ENCODE data around the gene CCDC33.

CCDC33 gene

DNA sequence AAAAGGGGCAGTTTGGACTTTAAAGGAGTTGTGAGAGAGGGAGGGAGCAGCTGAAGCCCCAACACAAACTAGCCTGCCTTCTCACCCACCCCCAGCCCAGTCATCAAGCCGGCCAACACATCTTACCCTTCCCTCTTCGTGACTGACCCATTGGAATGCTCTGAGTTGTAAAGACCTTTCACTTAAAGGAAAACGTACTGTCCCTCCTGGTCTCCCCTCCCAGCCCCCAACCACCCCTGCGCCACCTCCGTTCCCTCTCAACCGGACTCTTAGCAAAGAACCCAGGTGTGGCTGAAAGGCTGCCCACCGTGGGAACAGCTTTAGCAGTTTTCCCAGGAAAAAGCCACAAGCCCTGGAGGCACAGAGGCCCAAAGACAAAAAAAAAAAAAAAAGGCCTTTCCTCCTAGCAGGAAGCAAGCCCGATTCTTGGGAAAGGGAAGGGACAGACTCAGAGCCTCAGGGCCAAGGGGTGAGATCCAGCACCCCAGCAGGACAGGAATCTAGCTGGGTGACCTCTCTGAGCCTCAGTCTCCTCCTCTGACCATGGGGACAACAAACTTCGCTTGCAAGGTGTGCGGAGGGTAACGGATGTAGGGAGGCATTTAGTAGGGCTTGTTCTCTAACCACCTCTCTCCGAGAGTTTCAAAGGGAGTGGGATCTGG is 128.9 kb downstream of the CCDC33 start:
- DNase-seq (ENCODE audit: low spot score): no peak

DNA sequence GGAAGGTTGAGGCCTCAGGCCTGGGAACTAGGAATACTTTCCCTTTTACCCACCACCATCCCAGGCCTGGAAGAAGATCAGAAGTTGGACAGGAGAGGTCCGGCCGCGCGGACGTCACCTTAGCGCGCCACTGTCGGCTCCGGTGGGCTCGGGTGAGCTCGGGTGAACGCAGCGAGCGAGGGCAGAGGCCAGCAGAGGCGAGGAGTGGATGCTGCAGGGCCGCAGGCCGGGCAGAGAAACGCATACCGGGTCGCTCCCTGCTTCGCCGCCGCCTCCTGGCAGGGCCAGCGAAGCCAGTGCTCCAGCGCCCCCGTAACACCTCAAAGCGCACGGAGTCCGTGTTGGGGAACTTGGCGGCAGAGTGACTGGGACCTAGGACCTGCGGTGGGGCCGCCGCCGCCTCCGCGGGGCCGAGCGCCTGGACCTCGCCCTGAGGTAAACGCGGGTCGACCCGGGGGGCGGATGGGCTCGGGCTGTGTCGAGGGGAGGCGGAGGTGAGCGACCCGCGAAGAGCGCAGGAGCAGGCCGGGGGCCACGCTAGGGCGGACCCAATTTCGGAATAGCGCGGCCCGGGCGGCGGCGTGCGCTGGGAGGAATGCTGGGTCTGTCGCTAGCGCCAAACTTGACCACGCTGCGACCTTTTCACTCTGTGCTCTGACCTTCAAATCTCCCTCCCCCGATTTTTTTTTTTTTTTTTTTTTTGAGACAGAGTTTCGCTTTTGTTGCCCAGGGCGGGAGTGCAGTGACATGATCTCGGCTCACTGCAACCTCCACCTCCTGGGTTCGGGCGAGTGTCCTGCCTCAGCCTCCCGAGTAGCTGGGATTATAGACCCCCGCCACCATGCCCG is 129.7 kb downstream of the CCDC33 start:
- DNase-seq (ENCODE audit: low spot score): no peak

DNA sequence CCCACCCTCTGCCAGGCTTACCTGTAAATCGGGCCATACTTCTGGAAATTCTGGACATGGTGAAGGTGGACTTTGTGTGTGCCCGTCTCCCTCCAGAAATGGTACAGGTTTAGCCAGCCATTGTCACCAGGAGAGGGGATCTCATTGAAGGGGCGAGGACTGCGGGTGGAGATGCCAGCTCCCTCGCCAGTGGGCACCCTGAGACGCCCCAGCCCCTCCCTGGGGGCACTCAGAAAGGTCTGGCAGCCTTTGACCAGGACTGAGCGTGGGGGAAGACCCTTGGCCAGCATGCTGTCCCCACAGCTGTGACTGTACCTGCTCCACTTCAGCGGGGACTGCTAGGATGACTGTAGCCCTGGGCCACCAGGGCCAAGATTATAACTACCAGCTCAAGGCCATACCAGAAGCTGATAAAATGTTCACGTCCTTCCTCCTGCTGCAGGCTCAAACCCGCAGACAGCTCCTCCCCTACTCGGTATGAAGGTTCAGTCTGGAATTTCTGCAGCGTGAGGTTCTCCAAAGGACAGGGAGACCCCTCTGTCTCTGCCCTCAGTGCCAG is 131.2 kb downstream of the CCDC33 start, which contains the start of gene CYP11A1:
Gene CYP11A1 (minus strand): TSS at position 351 of the 559 bp plus-strand sequence. CDS start 61 bp downstream, at position 290.
- DNase-seq (ENCODE audit: low spot score): no peak

DNA sequence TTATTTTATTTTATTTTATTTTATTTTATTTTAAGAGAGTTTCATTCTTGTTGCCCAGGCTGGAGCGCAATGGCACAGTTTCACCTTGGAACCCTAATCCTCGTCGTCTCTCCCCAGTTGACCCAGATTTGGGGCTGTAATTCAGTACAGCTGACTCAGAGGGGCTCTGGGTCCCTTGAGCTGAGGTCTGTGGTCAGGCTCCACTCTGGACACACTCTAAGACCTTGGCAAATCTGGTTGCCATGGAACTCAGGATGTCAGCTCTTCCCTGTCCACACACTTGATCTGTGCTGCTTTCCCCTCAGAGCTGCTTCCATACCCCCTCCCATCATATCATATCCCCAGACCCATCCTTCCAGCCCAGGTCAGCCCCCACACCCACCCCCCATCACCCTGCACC is 132.0 kb downstream of the CCDC33 start:
- DNase-seq (ENCODE audit: low spot score): no peak

DNA sequence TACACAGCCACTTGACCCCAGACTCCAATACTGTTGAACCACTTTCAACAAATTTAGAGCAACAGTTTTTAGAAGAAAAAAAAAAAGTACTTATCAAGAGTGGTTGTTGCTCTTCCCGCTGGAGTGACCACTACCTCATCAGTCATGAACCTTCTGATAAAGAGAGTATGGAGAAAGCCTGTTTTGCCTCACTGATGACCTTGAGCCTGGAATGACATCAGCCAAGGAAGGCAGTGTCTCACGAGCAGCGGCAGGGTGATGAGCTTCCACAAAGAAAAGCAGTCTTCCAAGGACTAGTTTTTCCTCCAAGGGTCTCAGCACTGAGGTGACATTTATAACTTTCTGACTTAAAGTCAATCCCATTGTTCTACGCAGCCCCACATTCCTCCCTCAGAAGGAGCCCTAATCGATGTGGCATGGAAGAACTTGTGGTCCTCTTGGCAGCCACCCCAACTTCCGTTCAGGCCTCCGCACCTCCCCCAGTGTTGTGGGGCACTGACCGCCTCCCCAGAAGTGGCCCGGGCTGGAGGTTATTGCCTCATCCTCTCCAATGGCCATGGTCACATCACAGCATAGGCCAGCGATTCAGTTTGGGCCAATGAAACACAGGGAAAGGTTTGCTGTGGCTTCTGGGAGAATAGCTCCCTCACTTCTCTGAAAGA is 133.1 kb downstream of the CCDC33 start:
- DNase-seq (ENCODE audit: low spot score): no peak

DNA sequence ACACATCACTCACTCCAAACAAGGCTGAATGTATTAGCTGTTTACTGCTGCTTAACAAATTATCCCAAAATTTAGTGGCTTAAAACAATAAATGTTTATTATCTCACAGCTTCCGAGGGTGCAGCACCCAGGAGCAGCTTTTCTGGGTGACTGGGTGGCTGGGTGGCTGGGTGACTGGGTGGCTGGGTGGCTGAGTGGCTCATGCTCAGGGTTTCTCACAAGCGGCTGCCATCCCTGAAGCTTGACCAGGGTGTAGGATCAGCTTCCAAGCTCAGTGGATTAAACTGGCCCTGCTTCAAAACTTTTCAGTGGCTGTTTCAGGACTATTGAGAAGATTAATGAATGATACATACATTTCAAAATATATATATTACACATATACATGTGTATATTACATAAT is 133.6 kb downstream of the CCDC33 start:
- no peak for DNase-seq (ENCODE audit: low spot score)

DNA sequence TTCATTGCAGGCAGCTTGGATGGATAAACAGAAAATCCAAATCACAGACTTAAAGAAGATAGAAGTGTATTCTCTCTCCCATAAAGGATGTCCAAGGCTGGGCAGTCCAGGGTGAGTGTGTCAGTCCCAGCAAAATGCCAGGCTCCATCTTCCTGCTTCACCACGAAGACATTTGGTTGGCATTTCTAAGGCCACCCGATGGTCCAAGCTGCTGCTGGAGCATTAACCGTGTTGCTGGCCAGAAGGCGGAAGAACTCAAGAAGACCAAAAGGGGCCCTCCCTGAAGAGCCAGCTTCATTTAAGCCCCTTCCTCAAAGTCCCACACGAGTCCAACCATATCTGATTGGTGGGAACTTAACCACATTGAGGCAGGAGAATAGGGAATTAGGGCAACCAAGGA is 134.3 kb downstream of the CCDC33 start:
- DNase-seq (ENCODE audit: low spot score): no peak

DNA sequence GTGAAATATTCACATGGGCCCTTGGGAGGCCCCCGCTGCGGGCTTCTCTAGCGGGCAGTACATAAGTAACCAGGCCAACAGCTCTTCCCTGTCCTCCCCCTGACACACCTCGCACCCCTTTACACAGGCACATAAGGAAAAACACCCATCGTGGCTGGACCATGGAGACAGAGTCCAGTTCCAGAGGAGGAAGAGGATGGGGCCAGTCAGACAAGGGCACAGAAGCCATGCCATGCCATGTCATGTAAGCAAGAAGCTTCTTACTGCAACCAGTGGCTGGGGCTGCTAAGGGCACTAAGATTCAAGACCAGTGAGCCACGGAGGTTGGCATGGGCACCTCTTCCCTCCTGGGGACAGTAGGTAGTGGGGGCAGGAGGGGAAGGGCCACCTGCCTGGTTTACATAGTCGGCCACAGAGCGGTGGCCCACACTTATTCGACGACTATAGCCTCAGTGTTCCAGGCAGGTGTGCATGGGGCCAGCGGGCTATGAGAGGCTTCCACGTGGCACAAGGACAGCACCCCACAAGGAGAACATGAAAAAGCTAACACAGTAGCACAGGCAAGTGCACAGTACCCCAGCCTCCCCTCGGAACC is 137.0 kb downstream of the CCDC33 start:
- DNase-seq (ENCODE audit: low spot score): no peak

DNA sequence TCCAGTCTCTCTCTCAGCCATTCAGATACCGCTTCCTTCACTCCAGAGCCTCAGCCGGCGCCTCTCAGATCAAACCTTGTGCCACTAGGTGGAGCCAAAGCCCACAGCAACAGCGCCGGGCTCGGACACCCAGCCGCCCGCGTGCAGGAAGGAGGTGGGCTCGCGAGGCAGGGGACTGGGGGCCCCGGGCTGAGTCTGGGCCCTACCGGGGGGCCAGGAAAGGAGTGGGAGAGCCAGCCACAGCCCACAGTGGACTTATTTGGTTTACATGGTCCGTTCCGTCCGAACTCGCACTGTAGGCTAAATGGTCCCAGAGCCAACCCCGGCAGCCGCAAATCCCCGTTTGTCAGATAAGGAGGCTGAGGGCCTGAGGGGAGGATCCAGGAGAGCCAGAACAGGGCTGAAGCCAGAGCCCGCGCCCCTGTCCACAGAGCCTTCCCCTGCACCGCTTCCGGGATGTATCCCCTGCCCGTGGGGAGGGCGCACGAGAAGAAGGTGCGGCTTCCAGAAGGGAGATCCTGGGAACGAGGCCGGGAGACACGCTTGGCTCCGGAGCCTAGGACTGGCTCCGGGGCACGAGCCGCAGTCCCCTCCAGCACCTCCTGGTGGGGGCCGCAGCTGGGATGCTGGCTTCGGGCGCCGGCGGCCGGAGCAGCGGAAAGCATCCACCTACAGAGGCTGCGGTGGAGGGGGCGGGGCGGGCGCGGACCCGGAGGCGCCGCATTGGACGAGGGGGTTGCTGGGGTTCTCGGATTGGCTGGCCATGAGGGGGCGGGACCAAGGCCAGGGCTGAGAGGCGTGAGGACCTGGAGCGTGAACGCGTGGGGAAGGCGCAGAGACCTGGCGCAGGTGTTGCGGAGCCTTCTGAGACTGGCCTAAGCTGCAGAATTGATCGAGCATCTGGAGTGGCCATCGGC is 137.9 kb downstream of the CCDC33 start:
- DNase-seq (ENCODE audit: low spot score): peak; percentile 95

DNA sequence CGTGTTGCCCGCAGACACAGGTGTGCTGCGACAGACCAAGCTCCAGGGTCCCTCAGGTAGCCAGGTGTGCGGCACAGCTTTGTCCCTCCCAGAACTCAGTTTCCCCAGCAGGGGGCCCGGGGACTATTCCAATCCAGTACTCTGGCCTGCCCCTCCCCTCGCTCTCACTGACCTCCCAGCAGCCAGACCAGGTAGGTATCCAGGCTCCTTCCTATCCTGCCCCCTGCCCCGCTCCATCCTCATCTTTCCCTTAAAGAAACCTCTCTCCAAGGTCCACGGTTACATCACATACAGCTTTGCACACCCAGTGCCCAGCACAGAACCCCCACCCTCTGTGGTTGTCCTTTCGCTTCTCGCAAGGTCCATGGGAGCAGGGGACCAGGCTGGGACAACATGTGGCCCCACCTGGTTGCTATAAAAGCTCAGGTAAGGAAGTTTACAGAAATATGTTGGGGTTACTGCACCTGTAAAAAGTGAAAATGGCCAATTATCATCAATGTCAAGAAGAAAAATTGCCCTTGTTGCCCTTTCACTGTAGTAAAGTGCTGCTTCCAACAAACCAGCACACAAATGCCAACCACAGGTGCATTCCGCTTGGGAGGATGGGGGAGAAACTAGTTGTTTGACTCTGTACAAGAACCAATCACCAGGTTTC is 138.6 kb downstream of the CCDC33 start:
- no peak for DNase-seq (ENCODE audit: low spot score)

DNA sequence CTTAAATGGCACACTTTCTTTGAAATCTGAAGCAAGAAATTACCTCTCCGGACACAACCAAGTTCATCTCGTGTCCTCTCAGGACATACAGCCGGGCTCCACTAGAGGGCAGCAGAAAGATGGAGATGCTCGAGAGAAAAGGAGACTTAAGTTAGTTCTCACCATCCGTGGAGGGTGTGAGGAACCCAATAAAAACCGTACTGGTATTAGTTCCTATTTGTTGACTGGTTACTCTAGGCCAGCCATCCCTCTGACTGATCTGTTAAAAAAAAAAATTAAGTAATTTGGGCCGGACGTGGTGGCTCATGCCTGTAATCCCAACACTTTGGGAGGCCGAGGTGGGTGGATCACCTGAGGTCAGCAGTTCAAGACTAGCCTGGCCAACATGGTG is 139.2 kb downstream of the CCDC33 start:
- DNase-seq (ENCODE audit: low spot score): peak; percentile 87

DNA sequence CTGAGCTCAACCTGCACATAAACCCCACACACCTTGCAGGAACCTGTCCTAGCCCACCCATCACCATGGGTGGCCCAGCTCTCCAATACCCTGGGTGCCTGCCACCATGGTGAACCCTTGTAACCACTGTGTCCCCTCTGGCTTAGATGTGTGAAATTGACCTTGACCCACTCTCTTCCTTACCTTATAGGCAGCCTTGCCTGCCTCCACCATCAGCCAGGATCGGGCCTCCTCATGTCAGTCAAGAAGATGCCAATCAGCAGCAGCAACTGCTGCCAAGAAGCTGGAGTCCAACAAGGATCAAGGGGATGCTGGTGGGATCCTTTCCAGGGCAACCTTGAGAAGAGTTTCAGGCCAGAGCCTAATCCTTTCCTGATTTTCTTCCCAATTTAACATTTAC is 140.1 kb downstream of the CCDC33 start:
- DNase-seq (ENCODE audit: low spot score): no peak

DNA sequence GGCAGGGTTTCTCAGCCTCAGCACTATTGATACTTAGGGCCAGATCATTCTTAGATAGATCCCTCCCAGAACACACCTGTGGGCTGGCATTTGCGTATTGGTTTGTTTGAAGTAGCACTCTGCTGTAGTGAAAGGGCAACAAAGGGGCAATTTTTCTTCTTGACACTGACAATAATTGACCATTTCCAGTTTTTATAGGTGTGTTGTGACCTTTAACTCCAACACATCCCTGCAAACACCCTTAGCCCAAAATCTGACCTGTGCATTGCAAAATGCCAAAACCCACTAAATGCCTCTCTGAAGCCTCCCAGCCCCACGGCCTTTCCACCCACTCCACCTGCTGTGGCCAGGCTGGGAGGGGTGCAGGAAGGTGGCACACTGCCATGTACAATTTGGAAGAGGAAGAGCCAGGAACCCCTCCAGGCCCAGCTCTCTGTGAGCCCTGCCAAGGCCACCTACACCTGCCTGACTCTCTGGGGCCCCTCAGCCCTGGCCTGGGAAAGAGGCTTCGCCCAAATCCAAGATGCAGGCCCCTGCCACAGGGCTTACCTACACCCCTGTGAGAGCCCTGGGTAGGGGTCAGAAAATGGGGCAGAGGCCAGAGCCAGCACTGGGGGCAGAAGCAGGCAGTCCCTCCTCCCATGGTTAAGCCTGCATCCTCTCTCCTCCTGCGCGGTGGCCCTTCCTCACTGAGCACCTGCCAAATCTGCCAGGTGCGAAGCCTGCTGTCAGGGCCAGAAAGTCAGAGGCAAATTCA is 140.9 kb downstream of the CCDC33 start:
- no peak for DNase-seq (ENCODE audit: low spot score)

DNA sequence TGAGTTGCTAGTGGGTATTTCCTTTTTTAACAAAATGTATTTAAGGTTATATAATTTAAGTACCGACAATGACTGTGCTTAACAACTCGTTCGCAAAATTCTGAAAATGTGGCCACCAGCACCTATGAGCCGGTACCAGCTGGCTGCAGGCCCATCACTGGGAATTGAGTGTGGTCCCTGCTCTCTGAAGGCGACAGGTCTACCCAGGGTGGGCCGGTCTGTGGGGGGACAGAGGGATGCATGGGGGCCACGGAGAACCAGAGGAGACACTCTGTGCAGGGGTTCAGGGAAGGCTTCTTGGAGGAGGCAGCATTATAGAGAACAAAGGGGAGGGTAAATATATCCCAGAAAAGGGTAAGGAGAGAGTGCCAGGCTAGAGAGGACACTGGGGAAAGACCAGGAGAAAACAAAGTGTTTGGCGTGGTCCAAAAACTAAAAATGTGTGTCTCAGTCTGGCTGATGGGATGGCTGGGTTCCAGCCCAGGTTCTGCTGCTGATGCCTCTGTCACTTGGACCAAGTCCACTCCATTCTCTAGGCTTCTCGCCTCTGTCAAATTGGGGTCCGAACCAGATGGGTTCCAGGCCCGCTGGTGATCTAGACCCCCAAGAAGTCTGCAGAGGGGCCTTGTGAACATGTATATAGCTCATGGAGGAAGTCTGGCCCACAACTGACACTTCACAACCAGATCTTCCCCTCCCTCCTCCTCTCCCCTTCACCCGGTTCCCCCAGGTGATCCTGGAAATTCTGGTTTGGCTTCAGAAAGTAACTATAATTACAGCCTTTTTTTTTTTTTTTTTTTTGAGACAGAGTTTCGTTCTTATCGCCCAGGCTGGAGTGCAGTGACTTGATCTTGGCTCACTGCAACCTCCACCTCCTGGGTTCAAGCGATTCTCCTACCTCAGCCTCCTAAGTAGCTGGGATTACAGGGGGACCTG is 142.0 kb downstream of the CCDC33 start:
- DNase-seq (ENCODE audit: low spot score): no peak

DNA sequence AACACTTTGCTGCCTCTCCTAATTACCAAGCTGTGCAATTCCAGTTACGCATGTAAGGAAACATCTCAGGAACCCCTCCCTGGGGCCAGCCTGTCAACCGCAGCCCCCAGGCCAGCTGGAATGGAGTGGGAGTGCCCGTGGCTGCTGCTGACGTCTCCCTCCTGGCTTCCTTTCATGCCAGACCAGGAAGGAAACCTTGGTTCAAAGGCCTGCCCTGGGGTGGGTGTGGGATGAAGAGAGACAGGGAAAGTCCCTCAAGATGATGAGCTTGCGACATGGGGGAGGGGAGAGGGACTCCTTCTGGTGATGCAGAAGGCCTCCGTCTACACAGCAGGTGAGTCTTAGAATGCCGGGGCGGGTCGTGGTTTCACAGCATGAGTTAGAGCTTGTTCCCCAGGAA is 142.7 kb downstream of the CCDC33 start:
- no peak for DNase-seq (ENCODE audit: low spot score)

DNA sequence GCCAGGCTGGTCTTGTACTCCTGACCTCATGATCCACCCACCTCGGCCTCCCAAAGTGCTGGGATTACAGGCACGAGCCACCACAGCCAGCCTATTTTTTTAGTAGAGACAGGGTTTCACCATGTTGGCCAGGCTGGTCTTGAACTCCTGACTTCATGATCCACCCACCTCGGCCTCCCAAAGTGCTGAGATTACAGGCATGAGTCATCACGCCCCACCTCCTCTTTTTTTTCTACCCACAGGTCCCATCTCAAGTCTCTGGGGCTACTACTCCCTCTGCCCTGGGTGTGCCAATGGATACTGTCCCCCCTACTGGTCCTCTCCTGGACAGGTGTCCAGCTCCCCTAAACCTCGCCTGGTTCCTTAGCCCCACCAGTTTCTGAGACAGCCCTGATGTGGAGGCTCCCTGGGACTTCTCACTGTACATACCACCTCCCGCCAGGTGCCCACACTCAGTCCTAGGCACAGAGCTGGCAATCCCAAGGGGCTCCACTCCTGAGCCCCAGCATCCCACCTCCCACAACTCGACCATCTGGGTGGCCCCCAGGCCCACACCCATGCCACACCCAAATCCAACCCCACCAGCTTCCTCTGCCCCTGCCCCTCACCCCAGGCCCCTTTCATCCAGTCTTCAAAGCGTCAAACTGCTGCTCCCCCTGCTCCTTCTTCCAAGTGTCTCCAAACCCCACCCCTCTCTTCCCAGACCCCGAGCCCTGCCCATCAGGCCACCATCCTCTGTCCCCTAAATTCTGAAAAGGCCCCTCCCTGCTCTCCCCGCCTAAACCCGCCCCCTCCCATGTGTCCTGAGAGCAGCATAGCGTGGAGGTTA is 144.4 kb downstream of the CCDC33 start:
- no peak for DNase-seq (ENCODE audit: low spot score)

DNA sequence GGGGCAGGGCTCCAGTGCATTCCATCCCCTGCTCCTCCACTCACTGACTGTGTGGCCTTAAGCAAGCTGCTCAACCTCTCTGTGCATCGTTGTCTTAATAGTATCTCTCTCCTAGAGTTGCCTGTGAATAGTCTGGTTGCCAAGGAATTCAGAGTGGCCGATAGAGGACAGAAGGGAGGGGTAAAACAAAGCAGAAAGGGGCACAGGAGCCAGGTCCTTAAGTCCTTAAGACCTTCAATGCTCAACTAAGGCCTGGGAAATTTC is 145.0 kb downstream of the CCDC33 start:
- DNase-seq (ENCODE audit: low spot score): no peak

DNA sequence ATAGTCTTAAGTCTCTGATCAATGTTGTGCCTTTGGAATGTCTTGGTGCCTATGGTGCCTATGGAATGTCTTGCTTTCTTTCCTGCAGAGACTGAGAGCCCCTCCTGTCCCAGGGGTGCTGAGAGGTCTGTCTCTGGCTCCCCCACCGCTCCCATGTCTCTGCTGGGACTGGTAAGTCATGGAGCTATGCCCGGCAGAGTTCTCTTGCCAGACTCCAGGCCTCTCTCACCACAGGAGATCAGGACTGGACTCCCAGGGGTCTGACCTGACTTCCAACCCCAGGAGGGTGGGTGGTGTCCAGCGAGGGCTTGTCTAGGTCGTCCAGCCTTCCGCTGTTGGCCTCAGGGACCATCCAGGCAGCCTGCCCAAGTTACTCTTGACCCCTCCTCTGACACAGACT is 145.4 kb downstream of the CCDC33 start:
- no peak for DNase-seq (ENCODE audit: low spot score)
